ENCODE measurements around the gene CORO2B. TPM values are rescaled to one million over a fixed set of nuclear protein-coding genes. Genes with fewer than 3 reads are reported as not detected.
A peak's percentile ranks its signal among the peaks of the same experiment; 100 is the strongest.

Gene CORO2B
- total RNA-seq, 1 experiment from 2014 or later: not detected

- no peaks in the 10 kb centered on the region for H3K4me1 ChIP-seq (replicated peaks)
- H3K4me3 ChIP-seq: no peak overlapping the region
- DNase-seq (ENCODE audit: low read depth in 1 of 2, low spot score in 2 of 2): no peak
- no peaks in the 10 kb centered on the region for H3K9me3 ChIP-seq (replicated peaks)
- no peaks in the 10 kb centered on the region for H3K36me3 ChIP-seq
- no peak overlapping the region for H3K27ac ChIP-seq
- H3K27me3 ChIP-seq (replicated peaks): 0 out of 2 replicates have a peak, but pooled peaks cover 2% of the 10 kb centered on the region
These were observed 76.2 kb downstream of the CORO2B start for GRCh38 chr15:68654786-68655560.

DNA sequence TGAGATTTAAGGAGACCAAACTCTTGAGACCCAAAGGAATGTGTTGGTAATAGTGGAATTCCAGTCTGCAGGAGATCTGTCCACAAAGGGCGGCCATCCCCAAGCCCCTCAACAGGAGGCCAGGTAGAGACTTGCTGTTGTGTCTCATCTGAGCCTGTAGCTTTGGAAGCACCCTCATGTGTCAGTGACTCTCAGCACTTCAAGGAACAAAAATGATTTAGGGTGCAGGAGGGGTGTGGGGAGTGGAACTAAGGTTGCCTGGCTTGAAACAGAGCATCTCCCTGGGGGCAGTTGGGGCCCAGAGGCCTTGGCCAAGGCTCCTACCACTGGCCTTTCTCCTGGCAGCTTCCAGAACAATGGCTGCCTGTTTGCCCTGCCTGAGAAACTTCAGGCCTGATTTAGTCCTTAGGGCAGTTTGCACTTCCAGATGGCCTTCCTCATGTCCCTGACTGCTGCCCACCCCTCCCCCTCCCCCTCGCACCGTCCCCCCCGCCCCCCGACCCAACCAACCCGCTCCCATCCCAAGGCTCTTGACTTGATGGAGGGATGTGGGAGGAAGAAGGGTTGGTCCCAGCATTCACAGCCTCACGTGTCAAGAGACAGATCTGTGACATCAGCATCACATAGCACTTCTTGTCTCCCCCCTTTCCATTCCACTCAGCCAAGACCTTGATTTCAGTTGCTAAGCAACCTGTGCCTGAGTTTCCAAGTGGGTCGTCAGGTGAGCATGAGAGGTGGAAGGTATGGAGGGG, 77.1 kb downstream of the CORO2B start:
- 0 out of 2 replicates have a peak, but pooled peaks cover 2% of the 10 kb centered on the region for H3K27me3 ChIP-seq (replicated peaks)
- H3K36me3 ChIP-seq: no peaks in the 10 kb centered on the region
- no peak overlapping the region for H3K27ac ChIP-seq
- DNase-seq (ENCODE audit: low read depth in 1 of 2, low spot score in 2 of 2): no peak
- H3K4me1 ChIP-seq (replicated peaks): no peaks in the 10 kb centered on the region
- no peaks in the 10 kb centered on the region for H3K9me3 ChIP-seq (replicated peaks)
- H3K4me3 ChIP-seq: no peak overlapping the region

GRCh38 chr15:68656438-68656739, 77.6 kb downstream of the CORO2B start:
- no peaks in the 10 kb centered on the region for H3K36me3 ChIP-seq
- no peak for DNase-seq (ENCODE audit: low read depth in 1 of 2, low spot score in 2 of 2)
- 0 out of 2 replicates have a peak, but pooled peaks cover 2% of the 10 kb centered on the region for H3K27me3 ChIP-seq (replicated peaks)
- H3K4me3 ChIP-seq: no peak overlapping the region
- no peaks in the 10 kb centered on the region for H3K9me3 ChIP-seq (replicated peaks)
- no peaks in the 10 kb centered on the region for H3K4me1 ChIP-seq (replicated peaks)
- H3K27ac ChIP-seq: no peak overlapping the region

DNA sequence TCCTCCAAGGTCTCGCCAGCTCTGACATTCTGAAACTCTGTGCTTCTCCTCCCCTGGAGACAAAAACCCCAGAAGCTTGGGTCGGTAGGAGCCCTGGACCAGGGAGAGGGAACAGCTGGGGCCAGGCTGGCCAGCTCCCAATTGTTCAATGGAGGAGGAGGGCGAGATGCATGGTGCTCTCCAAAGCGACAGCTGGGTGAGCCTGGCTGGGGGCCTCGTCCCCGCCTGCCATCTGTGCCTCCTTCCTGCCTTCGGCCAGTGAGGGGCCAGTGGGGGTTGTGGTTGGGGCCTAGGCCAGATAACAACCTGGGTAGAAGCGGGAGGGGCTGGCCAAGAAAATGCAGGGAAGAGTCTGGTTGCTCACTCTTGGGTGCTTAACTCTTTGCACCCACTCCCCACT, 79.4 kb downstream of the CORO2B start:
- H3K4me1 ChIP-seq (replicated peaks): no peaks in the 10 kb centered on the region
- no peaks in the 10 kb centered on the region for H3K9me3 ChIP-seq (replicated peaks)
- H3K36me3 ChIP-seq: no peaks in the 10 kb centered on the region
- H3K4me3 ChIP-seq: no peak overlapping the region
- H3K27me3 ChIP-seq (replicated peaks): 0 out of 2 replicates have a peak, but pooled peaks cover 2% of the 10 kb centered on the region
- H3K27ac ChIP-seq: no peak overlapping the region
- no peak for DNase-seq (ENCODE audit: low read depth in 1 of 2, low spot score in 2 of 2)

- Histone ChIP-seq H3K27ac (no peak overlapping the region), H3K36me3 (no peaks in the 10 kb centered on the region), H3K4me1 (replicated peaks) (no peaks in the 10 kb centered on the region), H3K27me3 (replicated peaks) (0 out of 2 replicates have a peak, but pooled peaks cover 2% of the 10 kb centered on the region), H3K4me3 (no peak overlapping the region), H3K9me3 (replicated peaks) (no peaks in the 10 kb centered on the region)
- DNase-seq (ENCODE audit: low read depth in 1 of 2, low spot score in 2 of 2): no peak
These were observed 80.0 kb downstream of the CORO2B start for GRCh38 chr15:68658641-68659358.

GRCh38 chr15:68663526-68663925, 84.7 kb downstream of the CORO2B start:
- no peak overlapping the region for H3K4me3 ChIP-seq
- 0 out of 2 replicates have a peak, but pooled peaks cover 2% of the 10 kb centered on the region for H3K27me3 ChIP-seq (replicated peaks)
- no peaks in the 10 kb centered on the region for H3K4me1 ChIP-seq (replicated peaks)
- H3K9me3 ChIP-seq (replicated peaks): no peaks in the 10 kb centered on the region
- DNase-seq (ENCODE audit: low read depth in 1 of 2, low spot score in 2 of 2): no peak
- no peaks in the 10 kb centered on the region for H3K36me3 ChIP-seq
- H3K27ac ChIP-seq: no peak overlapping the region

DNA sequence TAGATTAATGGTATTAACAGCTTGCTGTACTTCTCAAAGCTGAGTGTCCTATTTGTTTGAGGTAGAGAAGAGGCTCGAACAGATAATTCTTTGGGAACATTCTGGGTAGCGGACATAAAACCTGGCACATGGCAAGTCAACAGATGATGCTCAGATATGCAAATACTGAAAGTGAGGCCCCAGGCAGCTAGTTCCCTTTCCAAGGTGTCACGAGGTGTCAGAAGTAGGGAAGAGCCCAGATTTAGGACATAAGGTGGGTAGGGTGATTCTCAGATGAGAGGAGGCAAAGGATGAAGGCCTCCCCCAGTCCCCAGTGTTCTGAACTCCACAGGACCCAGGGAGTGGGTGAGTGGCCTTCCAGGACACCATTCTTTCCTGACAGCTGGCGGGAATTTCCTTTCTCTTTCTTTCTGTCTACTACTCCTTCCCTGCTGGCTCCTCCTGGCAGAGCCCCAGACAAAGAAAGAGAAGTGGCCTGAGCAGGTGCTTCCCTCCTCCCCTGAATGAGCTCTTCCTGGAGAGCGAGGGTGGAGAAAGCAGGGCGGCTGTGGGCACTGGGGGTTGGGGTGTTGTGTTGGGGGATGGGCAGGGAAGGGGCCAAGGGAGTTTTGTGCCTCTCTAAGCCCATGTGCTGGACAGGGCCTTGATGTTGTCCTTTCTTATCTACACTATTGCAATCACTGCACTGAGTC, 87.5 kb downstream of the CORO2B start:
- Histone ChIP-seq H3K36me3 (no peaks in the 10 kb centered on the region), H3K4me3 (no peak overlapping the region), H3K27me3 (replicated peaks) (no peaks in the 10 kb centered on the region), H3K27ac (no peak overlapping the region), H3K9me3 (replicated peaks) (no peaks in the 10 kb centered on the region), H3K4me1 (replicated peaks) (no peaks in the 10 kb centered on the region)
- DNase-seq (ENCODE audit: low read depth in 1 of 2, low spot score in 2 of 2): peak in 1 of 2 experiments; percentile 39

- no peaks in the 10 kb centered on the region for H3K36me3 ChIP-seq
- no peak overlapping the region for H3K4me3 ChIP-seq
- H3K4me1 ChIP-seq (replicated peaks): no peaks in the 10 kb centered on the region
- no peak overlapping the region for H3K27ac ChIP-seq
- no peaks in the 10 kb centered on the region for H3K27me3 ChIP-seq (replicated peaks)
- no peaks in the 10 kb centered on the region for H3K9me3 ChIP-seq (replicated peaks)
- DNase-seq (ENCODE audit: low read depth in 1 of 2, low spot score in 2 of 2): peak in 1 of 2 experiments; percentile 38
These were observed 88.1 kb downstream of the CORO2B start for GRCh38 chr15:68666812-68667450.

DNA sequence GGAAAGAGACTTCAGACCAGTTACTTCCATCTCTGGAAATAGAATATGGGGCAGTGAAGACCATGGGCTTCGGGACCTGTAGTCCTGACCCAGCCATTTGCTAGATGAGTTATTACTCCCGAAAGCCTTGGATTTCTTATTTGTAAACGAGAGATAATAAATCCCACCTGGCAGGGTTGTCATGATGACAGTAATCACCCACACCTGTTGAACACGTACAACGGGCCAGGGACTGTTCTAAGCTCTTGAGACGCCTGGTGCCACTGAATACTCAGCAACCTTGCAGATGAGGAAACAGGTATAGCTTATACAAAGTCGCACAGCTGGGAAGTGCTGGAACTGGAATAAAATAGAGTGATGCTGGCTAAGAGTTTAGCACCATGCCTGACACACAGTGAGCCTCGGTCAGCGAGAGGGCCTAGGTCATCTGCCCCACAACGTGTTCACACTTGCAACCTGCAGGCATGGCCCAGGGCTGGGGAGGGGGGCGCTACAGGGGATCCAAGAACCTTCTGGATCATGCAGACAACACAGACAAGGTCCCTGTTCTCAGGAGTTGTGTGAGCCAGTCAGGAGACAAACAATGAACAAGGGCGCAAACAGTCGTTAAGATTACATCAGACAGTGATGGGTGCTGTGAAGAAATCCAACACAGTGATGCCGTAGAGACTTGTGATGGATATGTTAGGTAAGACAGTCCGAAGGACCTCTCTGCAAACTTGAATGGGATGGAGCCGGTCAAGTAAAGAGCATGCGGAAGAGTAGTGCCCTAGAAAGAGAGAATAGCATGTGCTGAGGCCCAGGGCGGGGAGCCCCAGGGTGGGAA, 89.2 kb downstream of the CORO2B start:
- Histone ChIP-seq H3K4me3 (no peak overlapping the region), H3K4me1 (replicated peaks) (no peaks in the 10 kb centered on the region), H3K9me3 (replicated peaks) (no peaks in the 10 kb centered on the region), H3K27me3 (replicated peaks) (no peaks in the 10 kb centered on the region), H3K27ac (no peak overlapping the region), H3K36me3 (no peaks in the 10 kb centered on the region)
- DNase-seq (ENCODE audit: low read depth in 1 of 2, low spot score in 2 of 2): no peak

DNA sequence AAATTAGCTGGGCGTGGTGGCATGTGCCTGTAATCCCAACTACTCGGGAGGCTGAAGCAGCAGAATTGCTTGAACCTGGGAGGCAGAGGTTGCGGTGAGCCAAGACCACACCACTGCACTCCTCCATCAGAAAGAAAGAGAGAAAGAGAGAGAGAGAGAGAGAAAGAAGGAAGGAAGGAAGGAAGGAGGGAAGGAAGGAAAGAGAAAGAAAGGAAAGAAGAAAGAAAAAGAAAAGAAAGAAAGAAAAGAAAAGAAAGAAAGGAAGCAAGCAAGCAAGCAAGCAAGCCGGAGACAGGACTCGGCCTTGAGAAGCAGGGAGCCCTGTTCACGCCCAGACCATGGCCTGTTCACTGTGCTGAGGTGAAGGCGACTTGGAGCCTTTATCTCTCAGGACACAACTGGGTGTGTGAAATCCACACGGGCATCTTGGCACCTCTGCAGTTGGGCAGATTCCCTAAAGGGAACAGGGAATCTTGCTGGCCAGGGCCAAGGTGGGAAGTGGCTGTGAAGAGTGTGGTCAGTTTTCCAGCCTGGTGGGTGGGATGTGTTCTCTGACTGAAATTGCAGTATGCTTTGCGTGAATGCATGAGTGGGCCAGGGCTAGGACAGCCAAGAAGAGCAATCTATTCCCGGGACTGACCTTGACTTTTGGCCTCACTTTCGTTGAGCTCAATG, 90.3 kb downstream of the CORO2B start:
- Histone ChIP-seq H3K4me1 (replicated peaks) (no peaks in the 10 kb centered on the region), H3K9me3 (replicated peaks) (no peaks in the 10 kb centered on the region), H3K27ac (no peak overlapping the region), H3K4me3 (no peak overlapping the region), H3K36me3 (no peaks in the 10 kb centered on the region), H3K27me3 (replicated peaks) (no peaks in the 10 kb centered on the region)
- DNase-seq (ENCODE audit: low read depth in 1 of 2, low spot score in 2 of 2): no peak

- no peaks in the 10 kb centered on the region; the same call in 1 of the 2 replicates for H3K4me1 ChIP-seq (replicated peaks)
- no peaks in the 10 kb centered on the region for H3K36me3 ChIP-seq
- no peaks in the 10 kb centered on the region for H3K27me3 ChIP-seq (replicated peaks)
- DNase-seq (ENCODE audit: low read depth in 1 of 2, low spot score in 2 of 2): no peak
- no peaks in the 10 kb centered on the region for H3K9me3 ChIP-seq (replicated peaks)
- no peak overlapping the region for H3K27ac ChIP-seq
- H3K4me3 ChIP-seq: no peak overlapping the region
These were observed 93.5 kb downstream of the CORO2B start for GRCh38 chr15:68672251-68672650.

- Histone ChIP-seq H3K9me3 (replicated peaks) (no peaks in the 10 kb centered on the region), H3K4me1 (replicated peaks) (no peaks in the 10 kb centered on the region; the same call in 1 of the 2 replicates), H3K27ac (no peak overlapping the region), H3K4me3 (no peak overlapping the region), H3K36me3 (no peaks in the 10 kb centered on the region), H3K27me3 (replicated peaks) (no peaks in the 10 kb centered on the region)
- DNase-seq (ENCODE audit: low read depth in 1 of 2, low spot score in 2 of 2): no peak
These were observed 94.0 kb downstream of the CORO2B start for GRCh38 chr15:68672781-68673205.
